NCI-H524 (cell line): ENCODE data around the gene SNX32.

Experiments used
- DNase-seq, 2 experiments: peaks; one replicate each; lab custom pipeline; 2025; lab: John Stamatoyannopoulos, UW

SNX32 gene

GRCh38 chr11:65868076-65868667 lies 34.4 kb downstream of the SNX32 start:
- DNase-seq: peak; percentile 7 to 39

DNA sequence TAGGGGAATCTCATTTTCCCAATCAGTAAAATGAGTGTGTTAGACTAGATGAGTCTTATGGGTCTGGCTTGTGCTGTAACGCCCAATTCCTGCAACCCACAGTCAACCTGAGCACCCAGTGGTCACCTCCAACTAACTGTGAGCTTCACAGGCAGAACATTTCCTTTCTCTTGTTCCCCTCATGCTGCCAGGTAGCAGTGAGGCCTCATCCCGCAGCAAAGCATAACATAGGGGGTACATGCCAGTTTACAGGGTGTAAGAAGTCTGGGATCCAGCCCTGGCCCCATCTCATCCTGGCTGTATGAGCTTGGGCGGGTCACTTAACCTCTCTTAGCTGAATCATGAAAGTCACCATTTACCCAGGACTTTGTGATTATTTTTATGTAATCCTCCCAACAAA lies 35.1 kb downstream of the SNX32 start:
- DNase-seq: no peak

DNA sequence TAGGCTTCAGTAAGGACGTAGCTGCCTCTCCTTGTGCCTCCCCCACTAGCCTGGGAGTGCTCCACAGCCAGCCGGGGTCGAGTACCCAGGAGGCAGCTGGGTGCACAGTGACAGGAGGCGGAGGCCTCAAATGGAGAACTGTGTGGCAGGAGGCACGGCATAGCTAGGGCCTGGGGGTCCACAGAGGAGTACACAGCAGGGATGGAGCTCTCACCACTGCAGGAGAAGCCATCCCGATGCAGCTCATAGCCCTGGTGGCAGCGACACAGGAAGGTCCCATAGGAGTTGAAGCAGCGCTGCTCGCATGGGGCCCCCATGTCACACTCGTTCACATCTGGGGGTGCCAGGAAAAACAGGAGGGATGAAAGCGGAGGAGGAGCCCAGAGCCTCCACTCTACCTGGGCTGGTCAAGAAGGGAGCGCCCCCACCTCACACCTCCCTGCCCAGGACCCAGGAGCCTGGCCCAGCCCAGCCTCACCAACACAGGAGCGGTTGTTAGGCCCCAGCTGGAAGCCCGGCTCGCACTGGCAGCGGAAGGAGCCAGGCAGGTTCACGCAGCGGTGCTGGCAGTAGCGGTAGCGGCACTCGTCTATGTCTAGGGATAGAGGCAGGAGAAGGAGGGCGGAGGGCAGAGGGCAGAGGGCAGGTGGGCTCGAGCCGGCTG lies 36.0 kb downstream of the SNX32 start:
- no peak for DNase-seq

GRCh38 chr11:65870307-65870658 lies 36.5 kb downstream of the SNX32 start:
- DNase-seq: no peak

DNA sequence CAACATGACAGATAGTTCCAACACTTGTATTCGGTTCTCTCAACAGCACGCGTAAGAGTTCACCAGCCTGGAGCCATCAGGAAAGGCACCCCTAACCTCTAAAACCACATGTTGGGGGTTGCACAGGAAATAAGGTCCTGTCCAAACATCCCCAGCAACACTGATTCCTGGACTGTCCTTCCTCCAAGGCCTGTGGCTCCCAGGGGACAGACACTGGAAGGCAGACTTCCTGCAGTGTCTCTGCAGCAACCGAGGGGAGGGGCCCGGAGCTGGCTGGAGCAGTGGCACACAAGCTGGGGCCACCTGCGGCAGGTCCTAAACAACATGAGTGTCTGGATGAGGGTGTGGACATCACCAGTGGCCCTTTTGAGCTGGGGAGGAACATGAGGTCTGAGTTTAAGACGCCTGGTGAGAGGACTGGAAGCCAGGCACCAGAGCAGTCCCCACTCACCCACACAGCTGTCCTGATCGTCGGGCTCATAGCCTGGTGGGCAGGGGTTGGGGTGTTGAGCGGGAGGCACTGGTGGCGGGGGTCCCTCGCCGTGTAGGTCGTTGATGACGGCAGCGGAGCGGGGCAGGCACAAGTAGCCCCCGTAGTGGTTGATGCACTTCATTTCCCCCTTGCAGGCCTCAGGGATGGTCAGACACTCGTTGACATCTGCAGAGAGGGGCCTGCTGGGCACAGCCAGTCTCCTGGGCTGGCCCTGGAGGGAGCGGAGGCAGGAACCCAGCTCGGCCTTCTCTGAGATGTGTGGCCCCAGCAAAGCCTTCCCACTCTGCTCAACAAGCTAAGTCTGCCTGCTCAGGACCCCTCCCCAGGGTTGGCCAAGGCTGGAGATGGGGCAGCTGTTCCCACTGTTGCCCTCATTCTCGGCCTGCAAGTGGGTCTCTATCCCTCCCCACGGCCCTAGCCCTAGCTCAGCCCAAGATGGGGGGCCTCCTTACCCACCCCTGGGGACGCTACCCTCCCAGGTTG lies 37.2 kb downstream of the SNX32 start:
- no peak for DNase-seq

DNA sequence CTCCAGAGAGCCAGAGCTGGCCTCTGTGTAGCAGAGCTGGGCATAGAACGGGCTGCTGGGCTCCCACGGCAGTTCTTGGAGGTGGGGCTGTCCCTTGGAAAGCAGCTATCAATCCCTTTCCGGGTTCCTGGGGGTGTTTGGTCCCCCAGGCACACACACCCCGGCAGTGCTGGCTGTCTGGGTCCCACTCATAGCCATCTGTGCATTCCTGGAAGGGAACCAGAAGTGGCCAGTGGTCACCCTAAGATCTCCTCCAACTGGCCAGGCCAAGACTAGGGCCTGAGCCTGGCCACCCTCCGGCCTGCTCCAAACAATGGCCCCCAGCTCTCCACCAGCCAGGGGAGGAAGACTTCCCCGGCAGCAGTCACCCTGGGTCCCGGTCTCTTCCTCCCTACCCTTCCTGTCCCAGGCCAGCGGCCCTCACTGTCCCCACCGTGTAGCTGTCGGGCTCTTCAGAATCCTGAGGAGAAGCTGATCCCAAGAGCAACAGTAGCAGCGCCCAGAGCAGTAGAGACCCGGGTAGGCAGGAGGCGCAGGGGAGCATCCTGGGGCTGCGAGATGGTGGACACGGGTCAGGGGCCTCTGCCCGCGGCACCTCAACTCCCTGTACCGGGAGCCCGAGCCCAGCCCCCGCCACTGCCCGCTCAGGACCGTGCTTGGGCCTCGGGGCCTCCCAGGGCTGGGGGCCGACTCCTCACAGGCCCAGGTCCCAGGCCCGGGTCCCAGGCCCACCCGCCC lies 38.2 kb downstream of the SNX32 start:
- no peak for DNase-seq

GRCh38 chr11:65872586-65873317 lies 39.0 kb downstream of the SNX32 start, which contains the start of gene EFEMP2:
EFEMP2 (minus strand) TSS chr11:65872800; CDS start chr11:65872354, 446 bp downstream.
- no peak for DNase-seq

DNA sequence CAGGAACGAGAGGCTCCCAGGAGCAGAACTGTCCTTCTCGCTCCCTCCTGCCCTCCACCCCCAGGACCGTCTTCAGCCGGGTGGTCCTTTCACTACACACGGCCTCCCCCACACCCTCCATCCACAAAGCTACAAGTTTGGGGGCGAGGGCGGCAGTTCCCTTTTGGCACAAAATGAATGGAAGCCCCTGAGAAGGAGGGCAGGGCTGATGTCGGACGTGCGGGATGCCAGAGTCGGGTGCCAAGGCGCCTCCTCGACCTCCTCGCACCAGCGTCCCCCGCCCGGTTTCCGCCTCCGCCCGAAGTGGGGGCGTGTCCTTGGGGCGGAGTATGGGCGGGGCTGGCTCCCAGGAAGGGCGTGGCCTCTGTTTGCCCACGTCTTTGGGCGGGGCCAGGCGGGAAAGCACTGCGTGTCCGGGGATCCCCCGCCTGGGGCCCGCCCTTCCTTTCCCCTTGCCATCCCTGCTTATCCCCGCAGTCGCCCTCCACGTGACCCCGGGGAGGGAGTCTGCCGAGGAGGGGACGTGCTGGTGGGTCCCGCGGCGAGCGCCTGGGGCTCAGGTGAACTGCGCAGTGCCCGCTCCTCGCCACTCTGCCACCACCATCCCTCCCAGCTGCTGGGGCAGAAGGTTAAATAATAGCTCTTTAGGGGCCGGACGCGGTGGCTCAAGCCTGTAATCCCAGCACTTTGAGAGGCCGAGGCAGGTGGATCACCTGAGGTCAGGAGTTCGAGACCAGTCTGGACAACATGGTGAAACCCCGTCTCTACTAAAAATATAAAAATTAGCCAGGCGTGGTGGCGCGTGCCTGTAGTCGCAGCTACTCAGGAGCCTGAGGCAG lies 39.8 kb downstream of the SNX32 start:
- peak; percentile 87 to 93 for DNase-seq

GRCh38 chr11:65879617-65880016 lies 45.9 kb downstream of the SNX32 start, which contains the start of gene CTSW:
CTSW (plus strand) TSS chr11:65879837; CDS start chr11:65879855, 18 bp downstream.
- DNase-seq: no peak

DNA sequence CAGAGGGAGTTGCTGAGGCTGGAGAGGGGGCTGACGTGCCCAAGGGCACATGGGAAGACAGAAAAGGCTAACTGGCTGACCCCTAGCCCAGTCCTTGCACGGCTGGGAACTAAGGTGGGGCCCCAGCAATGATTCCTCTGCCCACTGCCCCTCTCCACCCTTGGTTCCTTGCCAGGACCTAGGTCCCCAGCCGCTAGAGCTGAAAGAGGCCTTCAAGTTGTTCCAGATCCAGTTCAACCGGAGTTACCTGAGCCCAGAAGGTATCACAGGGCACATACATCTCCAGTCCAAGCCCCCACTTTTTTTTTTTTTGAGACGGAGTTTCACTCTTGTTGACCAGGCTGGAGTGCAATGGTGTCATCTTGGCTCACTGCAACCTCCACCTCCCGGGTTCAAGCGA lies 46.3 kb downstream of the SNX32 start:
- no peak for DNase-seq

DNA sequence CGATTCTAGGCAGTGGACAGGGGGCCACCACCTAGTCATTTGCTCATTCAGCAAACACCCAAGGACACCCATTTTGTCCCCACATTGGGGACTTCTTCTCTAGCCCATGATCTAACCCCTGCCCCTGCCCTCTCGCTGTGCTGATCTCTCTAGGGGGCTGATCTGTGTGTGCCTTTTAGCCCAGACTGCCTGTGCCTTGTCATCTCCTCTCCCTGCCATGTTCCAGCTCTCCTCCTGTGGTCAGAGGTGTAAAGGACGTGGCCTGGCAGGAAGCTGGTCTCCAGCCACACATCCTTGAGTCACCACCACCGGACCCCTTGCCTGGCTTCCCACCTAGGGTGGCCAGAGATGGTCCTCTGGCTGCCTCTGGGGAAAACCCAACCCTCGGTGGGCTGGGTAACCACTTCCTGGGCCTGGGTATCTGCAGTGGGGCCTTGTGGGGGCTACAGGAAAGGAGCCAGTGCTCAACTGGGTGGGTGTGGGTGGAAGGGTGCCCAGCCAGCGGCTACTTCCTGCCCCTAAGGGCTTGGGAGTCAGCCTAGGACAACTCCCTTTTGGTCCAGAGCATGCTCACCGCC lies 47.2 kb downstream of the SNX32 start:
- no peak for DNase-seq

DNA sequence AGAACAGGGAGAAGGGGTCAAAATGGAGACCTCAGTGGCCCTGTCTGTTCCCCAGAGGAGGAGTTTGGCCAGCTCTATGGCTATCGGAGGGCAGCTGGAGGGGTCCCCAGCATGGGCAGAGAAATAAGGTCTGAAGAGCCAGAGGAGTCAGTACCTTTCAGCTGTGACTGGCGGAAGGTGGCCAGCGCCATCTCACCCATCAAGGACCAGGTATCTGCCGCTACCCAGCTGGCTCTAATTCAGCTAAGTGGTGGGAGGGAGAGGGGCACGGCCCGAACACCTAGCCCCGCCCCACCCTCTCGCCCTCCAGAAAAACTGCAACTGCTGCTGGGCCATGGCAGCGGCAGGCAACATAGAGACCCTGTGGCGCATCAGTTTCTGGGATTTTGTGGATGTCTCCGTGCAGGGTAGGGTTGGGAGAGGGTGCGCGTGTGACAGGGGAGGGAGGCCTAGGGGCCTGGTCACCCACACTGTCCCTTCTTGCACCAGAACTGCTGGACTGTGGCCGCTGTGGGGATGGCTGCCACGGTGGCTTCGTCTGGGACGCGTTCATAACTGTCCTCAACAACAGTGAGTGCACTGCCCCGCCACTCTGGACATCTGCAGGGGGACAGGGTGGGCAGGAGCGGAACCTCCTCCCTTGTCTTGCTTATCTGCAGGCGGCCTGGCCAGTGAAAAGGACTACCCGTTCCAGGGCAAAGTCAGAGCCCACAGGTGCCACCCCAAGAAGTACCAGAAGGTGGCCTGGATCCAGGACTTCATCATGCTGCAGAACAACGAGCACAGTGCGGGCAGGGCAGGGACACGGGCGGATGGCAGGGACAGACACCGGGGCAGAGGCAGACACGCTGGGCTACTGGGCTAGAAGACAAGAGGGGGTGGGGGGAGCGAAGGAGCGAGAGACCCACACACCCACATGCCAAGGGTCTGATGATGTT lies 48.6 kb downstream of the SNX32 start:
- DNase-seq: no peak

- DNase-seq: no peak
These were observed 49.4 kb downstream of the SNX32 start for GRCh38 chr11:65883058-65883761.

GRCh38 chr11:65883786-65884715 lies 50.3 kb downstream of the SNX32 start:
- no peak for DNase-seq

DNA sequence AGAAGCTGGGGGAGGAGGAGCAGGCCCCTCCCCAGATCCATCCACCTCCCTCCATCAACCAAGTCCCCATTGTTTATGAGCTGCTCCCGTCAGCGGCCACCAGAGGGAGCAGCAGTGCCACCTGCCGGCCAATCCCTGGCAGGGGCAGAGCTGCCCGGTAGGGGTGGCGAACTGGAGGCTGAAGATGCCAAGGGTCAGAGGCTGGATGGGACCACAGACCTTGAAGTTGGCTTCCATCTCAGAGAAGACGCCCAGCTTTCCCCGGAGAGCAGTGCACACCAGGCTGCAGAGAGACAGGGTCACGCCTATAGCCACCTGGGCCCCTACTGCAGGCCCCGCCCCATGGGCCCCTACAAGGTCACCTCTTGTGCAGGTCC lies 50.9 kb downstream of the SNX32 start:
- peak; percentile 33 to 69 for DNase-seq

- no peak for DNase-seq
These were observed 51.5 kb downstream of the SNX32 start for GRCh38 chr11:65885231-65885630.
